GM19193 (cell line): Measurements from ENCODE around the gene MINDY3.

Experiments
- POLR2A ChIP-seq: IDR thresholded peaks from 4 replicates; pipeline ENCODE4 v1.6.1; 2011; ENCODE audit not compliant: insufficient read depth, insufficient read length; ENCODE audit errors: extremely low read depth

MINDY3 gene

DNA sequence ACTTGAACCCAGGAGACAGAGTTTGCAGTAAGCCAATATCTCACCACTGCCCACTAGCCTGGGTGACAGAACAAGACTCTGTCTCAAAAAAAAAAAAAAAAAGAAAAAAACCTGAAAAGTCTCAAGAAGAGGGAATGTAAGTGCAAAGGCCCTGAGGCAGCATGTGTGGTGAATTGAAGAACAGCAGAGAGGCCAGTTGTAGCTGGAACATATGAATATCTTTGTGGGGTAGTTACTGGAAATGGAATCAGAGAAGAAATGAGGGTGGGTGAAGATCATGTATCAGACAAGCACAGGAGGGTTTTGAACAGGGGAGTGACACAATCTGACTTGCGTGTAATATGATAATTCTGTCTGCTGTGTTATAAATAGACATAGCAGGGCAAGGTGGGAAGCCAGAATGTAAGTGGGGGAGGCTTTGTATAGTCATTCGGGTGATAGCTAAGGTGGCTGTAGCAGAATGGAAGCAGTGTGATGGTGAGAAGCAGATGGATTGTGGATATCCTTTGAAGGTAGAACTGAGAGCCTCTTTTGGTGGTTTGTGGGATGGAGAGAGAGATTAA lies 95.3 kb downstream of the MINDY3 start:
- no peak for TF ChIP-seq POLR2A

GRCh38 chr10:15763006-15763405 lies 97.3 kb downstream of the MINDY3 start:
- no peak for TF ChIP-seq POLR2A

- TF ChIP-seq POLR2A: no peak
These were observed 99.6 kb downstream of the MINDY3 start for GRCh38 chr10:15760681-15761080.

- TF ChIP-seq POLR2A: no peak
These were observed 101.0 kb downstream of the MINDY3 start for GRCh38 chr10:15759265-15759664.

GRCh38 chr10:15758618-15759017 lies 101.7 kb downstream of the MINDY3 start:
- no peak for TF ChIP-seq POLR2A

GRCh38 chr10:15754937-15755336 lies 105.4 kb downstream of the MINDY3 start:
- TF ChIP-seq POLR2A: no peak

- no peak for TF ChIP-seq POLR2A
These were observed 109.3 kb downstream of the MINDY3 start for GRCh38 chr10:15751046-15751445.

DNA sequence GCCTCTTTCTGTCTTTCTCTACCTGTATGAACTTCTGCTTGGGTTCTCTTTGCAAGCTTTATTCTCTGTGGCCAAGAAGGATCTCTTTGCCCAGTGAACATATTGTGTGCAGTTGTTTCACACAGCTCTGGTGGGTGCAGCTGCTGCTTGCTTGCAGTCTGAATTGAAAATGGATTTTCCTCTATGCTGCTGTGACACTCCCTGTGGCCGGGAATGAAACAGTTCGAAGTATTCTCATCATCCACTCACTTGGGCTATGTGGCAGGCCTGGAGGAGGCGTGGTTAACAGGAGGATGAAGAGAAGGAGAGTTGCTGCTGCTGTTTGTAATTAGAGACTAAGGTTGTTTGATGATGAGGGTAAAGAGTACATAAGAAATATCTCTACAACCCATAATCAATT lies 112.2 kb downstream of the MINDY3 start:
- TF ChIP-seq POLR2A: no peak

GRCh38 chr10:15747632-15748031 lies 112.7 kb downstream of the MINDY3 start:
- no peak for TF ChIP-seq POLR2A

GRCh38 chr10:15745751-15746150 lies 114.6 kb downstream of the MINDY3 start:
- no peak for TF ChIP-seq POLR2A

DNA sequence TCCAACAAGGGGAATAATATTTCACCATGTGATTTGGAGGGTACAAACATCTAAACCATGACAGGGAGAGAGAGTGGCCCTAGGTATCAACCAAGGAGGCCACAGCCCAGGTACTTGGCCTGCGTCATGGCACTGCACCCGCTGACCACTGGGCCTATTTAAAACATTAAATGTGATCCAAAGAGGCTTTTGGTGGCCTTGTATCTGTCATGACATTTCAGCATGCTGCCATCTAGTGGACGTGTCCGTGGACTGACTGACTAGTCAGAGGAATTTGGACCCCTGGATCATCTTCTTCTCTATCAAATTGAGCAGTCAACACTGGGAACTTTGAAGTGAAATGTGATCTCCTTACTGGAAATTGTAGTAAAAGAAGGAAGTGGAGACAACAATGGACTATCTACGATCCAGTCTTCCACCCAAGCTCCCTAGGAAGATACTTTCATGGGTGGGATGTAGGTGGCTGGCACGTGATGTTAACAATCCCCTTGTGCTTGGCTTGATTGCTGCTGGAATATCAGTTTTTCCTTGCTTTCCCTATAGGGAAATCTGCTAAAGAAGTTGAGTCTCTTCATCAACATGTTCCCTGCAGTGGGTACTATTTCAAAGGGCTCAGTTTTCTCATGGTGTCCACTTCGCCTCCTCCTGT lies 116.0 kb downstream of the MINDY3 start:
- TF ChIP-seq POLR2A: no peak

DNA sequence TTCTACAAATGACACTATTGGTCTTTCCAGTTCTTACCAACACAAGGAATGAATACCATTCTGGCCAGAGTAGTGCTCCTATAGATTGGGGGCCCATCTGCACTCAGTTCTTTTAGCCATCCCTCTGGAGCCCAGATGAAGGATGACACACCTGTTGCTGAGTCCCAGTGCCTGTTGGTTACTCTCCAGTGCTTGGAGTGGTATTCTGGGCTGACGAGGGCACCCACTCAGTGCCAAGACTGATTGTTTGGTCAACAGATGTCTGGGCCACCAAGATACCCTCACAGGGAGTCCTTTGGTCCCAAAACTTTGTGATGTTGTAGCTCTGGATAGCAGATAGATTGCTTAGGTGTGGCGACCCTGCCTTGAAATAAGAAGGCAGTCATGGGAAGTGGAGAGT lies 116.9 kb downstream of the MINDY3 start:
- TF ChIP-seq POLR2A: no peak

- TF ChIP-seq POLR2A: no peak
These were observed 117.5 kb downstream of the MINDY3 start for GRCh38 chr10:15742836-15743235.

- TF ChIP-seq POLR2A: no peak
These were observed 118.2 kb downstream of the MINDY3 start for GRCh38 chr10:15742102-15742501.

DNA sequence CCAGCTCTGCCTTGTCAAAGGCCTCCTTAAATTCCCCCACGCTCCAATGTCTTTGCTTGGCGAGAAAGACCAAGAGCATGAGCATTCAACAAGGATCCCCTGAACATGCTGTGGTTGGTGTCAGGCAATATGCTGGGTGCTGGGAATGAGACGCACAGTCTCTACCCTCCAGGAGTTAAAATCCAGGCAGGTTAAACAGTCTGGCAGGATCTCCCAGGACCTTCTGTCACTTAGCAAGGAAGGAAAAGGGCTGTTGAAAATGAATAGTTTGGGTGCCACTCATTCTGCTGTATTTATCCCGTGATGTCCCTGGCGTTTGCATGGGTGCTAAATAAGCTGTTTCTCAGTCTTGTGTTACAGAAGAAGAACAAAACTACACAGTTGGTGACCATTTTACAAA lies 118.7 kb downstream of the MINDY3 start:
- no peak for TF ChIP-seq POLR2A

- no peak for TF ChIP-seq POLR2A
These were observed 120.0 kb downstream of the MINDY3 start for GRCh38 chr10:15740261-15740660.
